SW 1271 (cell line): ENCODE data around the gene PRPS1.
A peak's percentile ranks its signal among the peaks of the same experiment; 100 is the strongest.
"Not testable (repeated sequence)": the region's sequence is repeated elsewhere in the genome, so short reads cannot be mapped to it uniquely, and the experiment has no call there.

Experiments
- DNase-seq, 2 experiments: peaks; one replicate each; lab custom pipeline; 2025; lab: John Stamatoyannopoulos, UW

Gene PRPS1

DNA sequence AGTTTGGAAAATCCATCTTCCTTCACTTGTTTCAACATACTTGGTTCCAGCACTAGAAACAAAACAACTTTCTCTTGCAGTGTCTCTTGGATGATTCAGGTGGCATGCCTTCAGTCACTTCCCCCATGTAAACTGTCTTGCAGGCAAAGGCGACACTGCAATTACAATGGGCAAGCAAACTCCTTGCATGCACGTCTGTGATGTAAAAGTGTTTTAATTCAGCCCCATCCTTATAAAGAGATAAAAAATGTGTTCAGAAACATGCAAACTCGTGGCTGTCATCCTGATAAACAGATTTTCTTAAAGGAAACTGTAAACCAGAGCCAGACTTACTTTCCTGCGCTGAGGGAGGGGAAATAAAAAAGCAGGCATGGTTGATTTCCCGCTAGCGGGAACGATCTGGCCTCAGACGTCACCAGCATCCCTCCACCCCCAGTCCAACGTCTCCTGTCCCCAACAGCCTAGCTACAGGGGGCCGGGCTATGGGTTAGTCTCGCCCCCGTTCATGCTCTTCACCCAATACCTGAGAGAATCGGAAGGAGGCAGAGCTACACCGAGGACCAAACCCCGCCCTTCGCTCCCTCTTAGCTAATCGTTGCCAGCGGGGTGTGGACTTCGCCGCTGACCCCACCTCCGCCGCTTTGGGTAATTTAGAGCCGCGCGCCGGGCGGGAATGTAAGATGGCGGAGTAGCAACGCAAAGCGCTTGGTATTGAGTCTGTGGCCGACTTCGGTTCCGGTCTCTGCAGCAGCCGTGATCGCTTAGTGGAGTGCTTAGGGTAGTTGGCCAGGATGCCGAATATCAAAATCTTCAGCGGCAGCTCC is at the start of gene PRPS1:
Gene PRPS1, plus strand, starts transcription at position 673 of the 824 bp plus-strand sequence. Its CDS starts 119 bp downstream, at position 792.
- peak; percentile 67 to 83 for DNase-seq

DNA sequence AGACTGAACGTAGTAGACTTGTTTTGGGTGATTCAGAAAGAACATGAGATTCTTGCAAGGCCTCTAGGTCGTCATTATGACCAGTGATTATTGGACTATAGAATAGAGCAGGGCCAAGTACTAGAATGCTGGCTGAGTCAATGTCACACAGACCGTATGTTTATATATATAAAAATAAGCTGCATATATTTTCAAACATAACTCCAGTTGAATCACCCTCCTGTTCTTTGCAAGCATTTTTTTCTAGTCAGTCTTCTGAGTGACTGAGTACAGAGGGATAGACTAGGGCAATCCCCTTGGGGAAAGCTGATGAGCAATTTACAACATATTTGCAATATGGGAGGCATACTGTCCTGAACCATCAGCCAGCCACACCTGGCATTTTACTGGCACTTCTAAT is 48.4 kb upstream of the PRPS1 start:
- DNase-seq = no peak

DNA sequence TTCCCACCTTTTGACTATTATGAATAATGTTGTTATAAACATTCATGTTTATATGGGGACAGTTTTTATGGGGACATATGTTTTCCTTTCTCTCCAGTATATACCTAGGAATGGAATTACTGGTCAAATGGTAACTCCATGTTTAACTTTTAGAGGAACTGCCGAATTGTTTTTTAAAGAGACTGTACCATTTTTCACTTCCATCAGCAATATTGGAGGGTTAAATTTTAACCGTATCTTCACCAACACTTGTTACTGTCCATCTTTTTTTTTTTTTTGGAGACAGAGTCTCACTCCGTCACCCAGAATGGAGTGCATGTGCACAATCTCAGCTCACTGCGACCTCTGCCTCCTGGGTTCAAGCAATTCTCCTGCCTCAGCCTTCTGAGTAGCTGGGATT is 46.4 kb upstream of the PRPS1 start:
- DNase-seq = no peak

DNA sequence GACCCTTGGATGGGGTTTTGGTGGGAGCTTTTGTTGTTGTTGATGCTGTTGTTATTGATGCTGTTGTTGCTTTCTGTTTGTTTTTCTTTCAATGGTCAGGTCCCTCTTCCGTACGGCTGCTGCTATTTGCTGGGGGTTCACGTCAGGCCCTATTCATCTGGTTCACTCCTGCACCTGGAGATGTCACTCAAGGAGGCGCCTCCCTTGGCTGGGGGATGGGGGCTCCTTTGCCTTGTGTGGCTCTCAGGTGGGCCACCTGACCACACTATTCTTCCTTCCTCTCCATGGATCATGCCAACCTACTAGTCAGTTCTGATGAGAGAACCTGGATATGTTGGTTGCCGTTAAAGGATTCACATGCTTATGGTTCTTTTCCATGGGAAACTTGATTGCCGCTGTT is 39.1 kb upstream of the PRPS1 start:
- no peak for DNase-seq

DNA sequence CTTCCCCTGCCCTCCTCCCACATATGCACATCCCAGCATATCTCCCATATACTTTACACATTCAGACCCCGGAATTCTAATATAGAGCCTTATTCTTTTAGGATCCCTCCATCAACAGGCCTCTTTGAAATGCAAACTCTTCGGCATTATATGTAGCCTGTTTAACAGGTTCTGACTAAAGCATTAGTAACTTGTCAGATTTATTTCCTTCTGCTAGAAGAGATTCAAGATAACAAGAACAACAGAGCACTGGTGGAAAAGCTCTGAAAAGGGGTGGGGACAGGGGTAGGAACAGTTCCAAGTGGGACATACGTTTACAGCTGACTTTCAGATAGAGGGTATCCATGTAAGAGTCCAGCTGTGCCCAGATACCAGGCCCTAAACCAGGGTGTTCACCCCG is 31.7 kb upstream of the PRPS1 start:
- DNase-seq = no peak

DNA sequence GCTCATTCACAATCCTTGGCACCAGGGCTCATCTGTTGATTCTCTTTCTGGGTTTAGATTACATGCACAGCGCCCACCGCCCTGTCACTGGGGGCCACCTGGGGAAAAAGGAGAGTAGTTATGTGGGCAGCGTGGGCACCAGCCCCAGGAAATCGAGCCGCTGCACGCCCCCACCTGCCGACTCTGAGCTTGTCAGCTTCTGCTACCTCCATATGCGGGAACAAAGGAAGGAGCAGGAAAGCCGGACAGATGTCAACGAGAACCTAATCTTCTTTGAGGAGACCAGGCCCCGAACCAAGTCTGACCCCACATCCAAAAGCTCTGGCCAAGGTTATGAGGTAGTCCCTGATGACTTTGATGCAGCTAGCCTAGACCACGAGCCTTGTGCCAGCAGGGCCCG is 31.0 kb upstream of the PRPS1 start:
- no peak for DNase-seq

DNA sequence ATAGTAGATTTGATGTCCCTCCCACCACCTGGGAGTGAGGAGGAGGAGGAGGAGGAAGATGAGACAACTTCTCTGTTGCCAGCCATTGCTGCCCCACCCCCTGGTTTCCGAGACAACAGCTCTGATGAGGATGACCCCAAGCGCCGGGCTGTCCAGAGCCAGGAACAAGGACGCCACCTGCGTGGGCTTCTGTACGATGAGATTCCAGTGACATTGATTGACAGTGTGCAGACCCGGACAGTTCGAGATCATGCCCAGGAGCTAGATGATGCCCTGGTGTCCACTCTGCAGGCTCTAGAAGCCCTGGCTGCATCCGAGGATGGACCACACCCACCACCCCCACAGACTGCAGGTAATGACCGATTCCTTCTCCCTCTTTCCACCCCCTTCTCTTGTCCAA is 30.5 kb upstream of the PRPS1 start:
- no peak for DNase-seq

DNA sequence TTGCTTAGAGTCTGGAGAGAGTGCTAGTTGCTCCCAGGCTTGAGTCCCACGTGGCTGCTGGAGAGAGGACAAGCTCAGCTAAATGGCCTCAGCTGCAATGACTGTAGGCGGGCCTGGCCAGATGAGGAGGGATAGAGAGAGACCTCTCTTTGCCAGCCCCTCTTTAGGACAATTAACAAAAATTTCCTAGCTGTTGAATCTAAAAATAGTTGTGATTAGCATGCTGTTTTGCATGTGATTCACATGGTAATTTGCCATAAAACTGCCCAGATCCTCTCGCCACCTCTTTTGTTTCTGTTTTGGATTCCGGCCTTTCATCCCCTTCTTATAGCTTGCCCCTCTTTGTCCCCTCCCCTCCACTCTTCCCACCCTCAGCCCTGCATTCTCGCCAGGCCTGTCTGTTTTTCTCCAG is 28.9 kb upstream of the PRPS1 start:
- no peak for DNase-seq

DNA sequence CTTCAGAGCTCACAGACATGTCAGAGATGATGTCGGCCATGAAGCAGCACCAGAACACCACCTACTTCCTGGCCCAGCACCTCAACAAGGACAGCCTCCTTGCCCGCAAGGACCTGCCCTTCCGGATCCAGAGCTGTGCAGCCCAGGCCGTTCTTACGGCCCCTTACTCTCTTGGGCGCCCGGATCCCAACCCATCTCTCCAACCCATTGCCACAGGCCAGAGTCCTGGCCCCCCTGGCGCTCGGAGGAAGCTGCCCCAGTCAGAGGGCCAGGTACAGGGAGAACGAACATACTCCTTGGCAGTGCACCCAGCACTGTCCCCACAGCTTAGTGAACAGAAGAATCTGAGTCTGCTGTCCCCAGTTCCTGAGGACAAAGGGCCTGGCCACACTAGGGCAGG is 27.9 kb upstream of the PRPS1 start:
- no peak for DNase-seq

DNA sequence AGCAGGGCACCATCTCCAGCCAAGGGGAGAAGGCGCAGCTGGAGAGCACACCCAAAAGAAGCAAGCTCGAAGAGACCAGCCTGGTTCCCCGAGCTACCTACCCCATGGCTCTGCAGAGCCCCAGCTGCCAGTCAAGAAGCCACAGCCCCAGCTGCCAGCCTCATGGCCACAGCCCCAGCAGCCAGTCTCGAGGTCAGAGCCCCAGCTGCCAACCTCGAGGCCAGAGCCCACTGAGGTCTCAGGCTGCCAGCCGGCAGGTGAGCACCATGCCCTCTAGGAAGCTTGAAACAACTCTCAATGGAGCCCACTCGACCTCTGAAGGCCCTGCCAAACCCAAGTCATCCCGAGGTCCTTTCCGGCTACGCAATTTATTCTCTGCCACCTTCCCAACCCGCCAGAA is 27.0 kb upstream of the PRPS1 start:
- no peak for DNase-seq

DNA sequence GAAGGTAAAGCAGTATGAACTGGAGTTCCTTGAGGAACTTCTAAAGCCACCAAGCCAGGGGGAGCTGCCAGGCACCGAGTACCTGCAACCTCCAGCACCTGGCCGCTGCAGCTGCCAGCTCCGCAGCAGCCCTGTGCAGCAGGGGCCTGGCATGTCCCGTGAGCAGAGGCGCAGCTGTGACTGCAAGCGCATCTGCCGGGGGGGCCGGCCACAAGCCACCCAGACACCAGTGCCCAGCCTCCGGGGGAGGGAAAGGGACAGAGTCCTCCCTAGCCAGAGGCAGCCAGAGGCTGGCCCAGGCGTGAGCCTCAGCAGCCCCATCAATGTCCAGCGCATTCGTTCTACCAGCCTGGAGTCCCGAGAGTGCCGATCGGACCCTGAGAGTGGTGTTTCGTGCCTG is 26.6 kb upstream of the PRPS1 start:
- DNase-seq = no peak

DNA sequence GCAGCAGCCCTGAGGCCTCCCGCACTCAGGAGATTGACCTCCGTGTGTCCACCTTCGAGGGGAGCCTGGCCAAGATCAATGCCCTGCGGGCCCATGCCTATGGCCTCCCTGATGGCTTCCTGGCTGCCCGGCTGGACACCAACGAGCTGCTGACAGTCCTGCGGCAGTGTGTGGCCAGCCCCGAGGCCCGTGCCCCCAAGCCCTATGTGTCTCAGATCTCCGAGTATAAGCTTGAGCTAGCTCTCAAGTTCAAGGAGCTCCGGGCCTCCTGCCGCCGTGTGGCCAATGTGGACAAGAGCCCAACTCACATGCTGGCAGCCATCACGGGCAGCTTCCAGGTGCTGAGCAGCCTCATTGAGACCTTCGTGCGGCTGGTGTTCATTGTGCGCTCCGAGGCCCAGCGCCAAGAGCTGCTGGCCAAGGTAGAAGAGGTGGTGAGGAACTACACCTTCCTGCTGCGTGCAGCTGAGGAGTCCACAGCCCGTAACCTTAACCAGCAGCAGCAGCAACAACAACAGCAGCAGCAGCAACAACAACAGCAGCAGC is 25.5 kb upstream of the PRPS1 start:
- DNase-seq = no peak

DNA sequence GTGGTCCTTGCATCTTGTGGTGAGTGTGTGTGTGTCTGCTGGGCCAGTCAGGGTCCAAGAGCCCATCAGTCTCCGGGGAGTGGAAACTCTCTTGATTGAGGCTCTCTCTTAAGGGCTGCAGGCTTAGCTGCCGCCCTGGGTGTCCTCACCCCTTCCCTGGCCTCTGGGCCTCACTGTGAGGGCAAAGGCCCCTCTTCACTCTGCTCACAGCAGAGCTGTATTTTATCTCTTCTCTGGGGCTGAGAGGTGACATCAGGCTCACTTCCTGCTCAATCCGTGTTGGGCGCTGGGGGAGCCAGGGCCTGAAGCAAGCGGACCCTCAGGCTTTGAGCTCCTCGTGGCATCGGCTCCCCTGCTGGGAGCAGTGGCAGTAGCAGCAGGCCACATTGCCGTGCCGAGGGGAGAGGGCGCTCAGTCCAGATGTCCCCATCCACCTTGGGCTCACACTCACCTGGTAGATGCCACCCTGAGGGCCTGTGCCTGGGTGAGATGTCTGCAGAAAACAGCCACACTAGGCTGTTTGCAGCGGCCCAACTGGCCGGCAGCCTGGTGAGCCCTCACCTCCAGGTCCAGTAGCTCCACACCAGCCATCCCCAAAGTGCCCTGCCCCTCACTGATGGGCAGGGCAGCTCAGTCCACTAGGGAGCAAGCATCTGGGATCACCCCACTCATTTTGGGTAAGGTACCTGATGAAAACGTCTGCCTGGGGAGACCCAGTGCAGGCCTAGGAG is 24.7 kb upstream of the PRPS1 start:
- DNase-seq = no peak

DNA sequence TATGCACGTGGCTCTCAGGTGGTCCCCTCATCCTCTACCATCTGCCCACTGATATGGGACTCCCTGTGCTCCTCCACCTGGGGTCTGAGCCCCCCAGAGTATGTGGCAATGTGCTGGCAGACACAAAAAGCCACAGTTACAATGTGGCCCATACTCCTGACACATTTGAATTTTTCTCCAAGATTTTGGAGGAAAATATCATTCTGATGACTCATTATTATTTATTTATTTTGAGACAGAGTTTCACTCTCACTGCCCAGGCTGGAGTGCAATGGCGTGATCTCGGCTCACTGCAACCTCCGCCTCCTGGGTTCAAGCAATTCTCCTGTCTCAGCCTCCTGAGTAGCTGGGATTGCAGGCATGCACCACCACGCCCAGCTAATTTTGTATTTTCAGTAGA is 19.2 kb upstream of the PRPS1 start:
- DNase-seq = not testable (repeated sequence)

DNA sequence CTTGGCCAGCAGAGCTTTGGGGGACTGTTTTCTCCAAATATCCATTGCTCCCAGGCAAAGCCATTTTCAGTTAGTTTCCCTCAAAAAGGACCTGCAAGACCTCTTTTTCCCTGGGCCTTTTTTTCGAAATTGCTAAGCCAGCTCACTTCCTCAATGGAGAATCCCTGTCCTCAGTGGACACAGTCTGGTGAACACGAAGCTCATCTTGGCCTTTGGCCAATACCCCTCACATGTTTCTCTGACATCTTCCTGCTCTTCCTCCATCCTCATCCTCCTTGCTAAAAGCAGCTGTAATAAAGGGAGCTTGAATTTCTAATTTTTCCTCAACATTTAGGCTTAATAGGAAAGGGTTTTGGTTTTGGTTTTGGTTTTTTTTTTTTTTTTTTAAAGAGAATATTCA is 17.6 kb upstream of the PRPS1 start:
- DNase-seq = no peak

DNA sequence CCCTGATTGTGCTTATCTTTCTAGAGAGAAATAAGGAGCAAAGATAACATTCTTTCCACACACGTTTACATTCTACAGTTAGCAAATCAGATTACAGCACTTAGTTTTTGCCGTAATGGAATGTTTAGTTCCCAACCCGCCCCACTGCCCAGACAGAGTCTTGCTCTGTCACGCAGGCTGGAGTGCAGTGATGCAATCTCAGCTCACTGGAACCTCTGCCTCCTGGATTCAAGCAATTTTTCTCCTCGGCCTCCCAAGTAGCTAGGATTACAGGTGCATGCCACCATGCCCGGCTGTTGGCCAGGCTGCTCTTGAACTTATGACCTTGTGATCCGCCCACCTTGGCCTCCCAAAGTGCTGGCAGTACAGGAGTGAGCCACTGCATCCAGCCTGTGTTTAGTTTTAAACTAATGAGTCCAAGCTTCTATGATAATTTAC is 8.4 kb upstream of the PRPS1 start:
- DNase-seq = no peak

DNA sequence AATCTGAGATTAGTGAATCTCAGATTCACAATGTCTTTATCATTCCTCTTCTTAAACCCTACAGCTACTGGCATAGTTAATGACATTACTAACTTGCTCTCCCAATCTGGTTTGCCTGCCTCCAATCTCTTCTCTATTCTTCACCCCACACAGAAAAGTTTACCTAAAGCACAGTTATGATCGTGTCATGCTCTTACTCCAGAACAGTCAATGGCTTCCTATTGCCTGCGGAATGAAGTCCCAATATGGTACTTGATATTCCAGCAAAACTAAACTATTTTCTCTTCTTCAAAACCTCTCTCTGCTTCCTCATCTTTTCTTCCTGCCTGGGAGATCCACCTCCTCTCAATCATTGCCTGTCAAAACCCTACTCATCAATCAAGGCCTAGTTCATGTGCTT is 3.4 kb upstream of the PRPS1 start:
- DNase-seq = no peak

DNA sequence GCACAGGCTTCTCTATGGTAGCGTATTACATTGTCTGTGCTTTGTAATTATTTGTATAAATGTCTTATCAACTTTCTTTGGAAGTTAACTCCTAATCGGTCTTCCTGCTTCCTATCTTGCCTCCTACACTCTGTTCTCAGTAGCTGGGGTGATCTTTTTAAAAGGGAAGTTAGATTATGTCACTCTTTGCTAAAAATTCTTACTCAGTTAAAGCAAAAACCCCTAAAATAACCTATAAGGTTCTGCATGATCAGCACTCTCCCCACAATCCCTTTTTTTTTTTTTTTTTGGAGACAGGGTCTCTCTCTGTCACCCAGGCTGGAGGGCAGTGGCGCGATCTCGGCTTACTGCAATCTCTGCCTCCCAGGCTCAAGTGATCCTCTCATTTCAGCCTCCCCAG is 2.6 kb upstream of the PRPS1 start:
- DNase-seq = no peak

DNA sequence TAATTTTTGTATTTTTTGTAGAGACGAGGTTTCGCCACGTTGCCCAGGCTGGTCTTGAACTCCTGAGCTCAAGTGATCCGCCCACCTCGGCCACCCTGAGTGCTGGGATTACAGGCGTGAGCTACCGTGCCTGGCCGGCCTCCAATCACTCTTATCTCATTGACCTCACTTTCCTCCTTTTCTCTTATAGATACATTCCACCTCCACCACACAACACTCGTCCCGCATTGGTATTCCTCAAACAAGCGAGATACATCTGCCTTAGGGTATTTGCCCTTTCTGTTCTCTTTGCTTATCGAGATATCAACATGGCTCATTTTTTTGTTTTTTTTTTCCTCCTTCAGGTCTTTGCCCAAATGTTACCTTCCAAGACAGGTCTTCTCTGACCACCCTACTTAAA is 1.8 kb upstream of the PRPS1 start:
- no peak for DNase-seq

DNA sequence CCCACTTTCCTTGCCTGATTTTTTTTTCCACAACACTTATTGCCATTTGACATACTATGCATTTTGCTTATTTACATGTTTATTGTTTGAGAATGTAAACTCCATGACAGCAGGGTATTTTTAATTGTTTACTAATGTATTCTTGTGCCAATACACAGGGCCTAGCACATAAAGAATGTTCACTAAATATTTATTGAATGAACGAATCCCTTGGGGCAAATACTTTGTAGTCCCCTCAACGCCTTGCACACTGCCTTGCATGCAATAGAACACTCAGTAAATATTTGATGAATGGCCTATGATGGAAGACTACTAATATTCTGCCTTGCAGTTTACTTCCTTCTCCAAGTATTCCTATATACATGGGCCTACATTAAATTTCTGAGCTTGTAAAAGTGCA is 1.4 kb upstream of the PRPS1 start:
- no peak for DNase-seq

DNA sequence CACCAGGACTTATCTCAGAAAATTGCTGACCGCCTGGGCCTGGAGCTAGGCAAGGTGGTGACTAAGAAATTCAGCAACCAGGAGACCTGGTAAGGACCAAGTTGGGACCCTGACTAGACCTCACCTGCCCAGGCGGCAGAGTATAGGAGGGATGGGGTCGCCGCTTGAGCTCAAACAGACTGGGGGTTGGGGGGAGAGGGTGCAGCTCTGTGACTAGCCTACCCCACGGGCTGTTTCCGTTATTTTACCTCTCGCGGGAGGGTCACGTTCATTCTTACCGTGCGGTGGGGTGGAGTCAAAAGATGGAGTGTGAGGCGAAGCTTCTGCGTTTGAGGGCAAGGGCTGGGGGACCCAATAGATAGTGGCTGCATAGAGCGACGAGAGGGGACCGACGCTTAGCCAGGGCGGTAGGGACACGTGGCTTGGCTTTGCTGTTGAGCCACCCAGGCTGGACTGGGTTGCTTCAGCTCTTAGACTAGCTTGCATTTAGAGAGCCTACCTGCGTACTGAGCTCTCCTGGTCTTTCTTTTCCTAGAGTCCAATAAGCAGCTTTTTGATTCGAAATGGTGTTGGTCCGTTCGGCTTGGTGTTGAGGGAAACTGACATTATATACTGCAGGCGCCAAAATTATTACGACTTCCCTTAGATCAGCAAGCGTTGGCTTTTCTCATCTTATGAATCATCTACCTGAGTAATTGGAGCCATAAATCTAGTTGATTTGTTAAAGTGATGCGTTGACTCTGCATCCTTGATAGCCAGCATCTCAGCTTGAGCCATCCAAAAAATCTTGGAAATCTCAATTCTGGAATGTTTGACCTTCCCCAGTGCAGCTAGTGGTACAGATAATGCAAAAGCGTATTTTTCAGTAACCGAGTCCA is 591 bp downstream of the PRPS1 start:
- peak; percentile 1 to 8 for DNase-seq

DNA sequence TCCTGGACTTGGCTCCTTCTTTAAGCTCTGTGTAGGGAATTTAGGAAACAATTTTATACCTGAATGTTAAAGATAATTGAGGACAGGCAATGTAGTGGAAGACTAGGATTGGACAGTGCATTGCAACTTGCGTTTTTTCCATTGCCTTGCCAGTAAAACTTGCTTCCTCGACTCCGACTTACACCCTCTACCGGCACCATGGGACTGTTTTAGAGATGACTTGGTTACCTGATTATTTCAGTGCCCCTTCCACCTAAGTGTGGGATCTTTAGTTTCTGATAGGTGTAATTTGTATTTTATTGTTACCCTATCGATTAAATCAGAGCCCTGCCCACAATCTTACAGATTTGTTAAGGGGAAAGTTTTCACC is 1.2 kb downstream of the PRPS1 start:
- peak in 1 of 2 experiments; percentile 6 for DNase-seq
